Tibial artery (tissue), 4 donors: ENCODE results near the gene LMO3.

ENCODE experiments used
- DNase-seq, 2 donors: peaks; one replicate each; pipeline ENCODE4 v3.0.0-alpha.2; 2019
- H3K27ac ChIP-seq, 2 donors: fragments of 200-600 bp; sonication (generic) in 1 of 2; 1 replicate in 1 of 2; 2 replicates in 1 of 2; pipeline ENCODE4 v1.5.1; 2018 to 2019; ENCODE audit warnings: mild to moderate bottlenecking in 1 of 2
- H3K27me3 ChIP-seq, 2 donors: fragments of 200-600 bp; sonication (generic) in 1 of 2; one replicate each; pipeline versions ENCODE4 v1.5.1 to v1.6.0; 2016 to 2019
- H3K36me3 ChIP-seq, 3 donors: fragments of 200-600 bp; sonication (generic) in 2 of 3; one replicate each; pipeline ENCODE4 v1.5.1; 2016 to 2019; ENCODE audit warnings: mild to moderate bottlenecking in 2 of 3
- H3K4me1 ChIP-seq, 4 donors: fragments of 200-600 bp; sonication (generic) in 2 of 4; 1 replicate in 3 of 4; 2 replicates in 1 of 4; pipeline ENCODE4 v1.5.1; 2016 to 2019
- H3K4me3 ChIP-seq, 2 donors: fragments of 200-600 bp; sonication (generic) in 1 of 2; 1 replicate in 1 of 2; 2 replicates in 1 of 2; pipeline ENCODE4 v1.5.1; 2018 to 2019; ENCODE audit warnings: mild to moderate bottlenecking in 2 of 2
- H3K9me3 ChIP-seq, 3 donors: fragments of 200-600 bp; sonication (generic) in 1 of 3; one replicate each; pipeline ENCODE4 v1.5.1; 2016 to 2019
- CTCF ChIP-seq, 2 experiments: fragments of 200-600 bp in 1 of 2; fragments of 450-650 bp in 1 of 2; IDR thresholded peaks; one replicate each; pipeline ENCODE4 v1.5.1; 2017 to 2019; ENCODE audit warnings: antibody characterized with exemption in 2 of 2, mild to moderate bottlenecking in 1 of 2, moderate library complexity in 1 of 2
- intact Hi-C: fragments of 100-400 bp; cut with DNase I; formaldehyde crosslinking; loops from one replicate; pipeline ENCODE4 v1.15.0; 2023; ENCODE audit warnings: low total_unique reads

Gene LMO3

GRCh38 chr12:16563504-16563903 is 42.5 kb downstream of the LMO3 start:
- TF ChIP-seq CTCF (IDR thresholded peaks at IDR 0.05): no peak
- H3K27ac ChIP-seq: no peak overlapping the region
- H3K9me3 ChIP-seq: no peaks in the 10 kb centered on the region
- no peaks in the 10 kb centered on the region for H3K36me3 ChIP-seq
- no peak overlapping the region for H3K4me3 ChIP-seq
- intact Hi-C loops: no loop called here
- no peak for DNase-seq
- H3K27me3 ChIP-seq: no peaks in the 10 kb centered on the region
- no peaks in the 10 kb centered on the region for H3K4me1 ChIP-seq

- no peak for TF ChIP-seq CTCF (IDR thresholded peaks at IDR 0.05)
- Histone ChIP-seq H3K36me3 (no peaks in the 10 kb centered on the region), H3K27ac (no peak overlapping the region), H3K9me3 (no peaks in the 10 kb centered on the region), H3K4me1 (no peaks in the 10 kb centered on the region), H3K4me3 (no peak overlapping the region), H3K27me3 (no peaks in the 10 kb centered on the region)
- DNase-seq: no peak
- intact Hi-C loops: no loop called here
Observed at GRCh38 chr12:16562921-16563320, 43.0 kb downstream of the LMO3 start.

- no peak overlapping the region for H3K27ac ChIP-seq
- H3K27me3 ChIP-seq: no peaks in the 10 kb centered on the region
- no peak for DNase-seq
- intact Hi-C loops: no loop called here
- no peaks in the 10 kb centered on the region for H3K36me3 ChIP-seq
- no peak overlapping the region for H3K4me3 ChIP-seq
- no peaks in the 10 kb centered on the region for H3K4me1 ChIP-seq
- no peaks in the 10 kb centered on the region for H3K9me3 ChIP-seq
- TF ChIP-seq CTCF (IDR thresholded peaks at IDR 0.05): no peak
Observed at GRCh38 chr12:16562435-16562834, 43.5 kb downstream of the LMO3 start.

- intact Hi-C loops: no loop called here
- DNase-seq: no peak
- Histone ChIP-seq H3K4me3 (no peak overlapping the region), H3K9me3 (no peaks in the 10 kb centered on the region), H3K27me3 (no peaks in the 10 kb centered on the region), H3K36me3 (no peaks in the 10 kb centered on the region), H3K4me1 (no peaks in the 10 kb centered on the region), H3K27ac (no peak overlapping the region)
- no peak for TF ChIP-seq CTCF (IDR thresholded peaks at IDR 0.05)
Observed at GRCh38 chr12:16560273-16560672, 45.7 kb downstream of the LMO3 start.

GRCh38 chr12:16555630-16556029 is 50.3 kb downstream of the LMO3 start:
- intact Hi-C loops: no loop called here
- H3K4me1 ChIP-seq: no peaks in the 10 kb centered on the region
- H3K4me3 ChIP-seq: no peak overlapping the region
- no peaks in the 10 kb centered on the region for H3K36me3 ChIP-seq
- DNase-seq: no peak
- no peaks in the 10 kb centered on the region for H3K27me3 ChIP-seq
- no peaks in the 10 kb centered on the region for H3K9me3 ChIP-seq
- no peak for TF ChIP-seq CTCF (IDR thresholded peaks at IDR 0.05)
- H3K27ac ChIP-seq: no peak overlapping the region

- no peaks in the 10 kb centered on the region for H3K9me3 ChIP-seq
- intact Hi-C loops: no loop called here
- H3K27ac ChIP-seq: no peak overlapping the region
- H3K36me3 ChIP-seq: no peaks in the 10 kb centered on the region
- H3K27me3 ChIP-seq: no peaks in the 10 kb centered on the region
- no peak for TF ChIP-seq CTCF (IDR thresholded peaks at IDR 0.05)
- H3K4me1 ChIP-seq: no peaks in the 10 kb centered on the region
- DNase-seq: no peak
- no peak overlapping the region for H3K4me3 ChIP-seq
Observed at GRCh38 chr12:16553457-16553856, 52.5 kb downstream of the LMO3 start.
